Measurements from ENCODE around the gene HERPUD2. TPM values are rescaled to one million over a fixed set of nuclear protein-coding genes. Genes with fewer than 3 reads are reported as not detected.

HERPUD2 gene
- total RNA-seq, 1 donor from 2014 or later, result 28.3 TPM

- TF ChIP-seq CTCF (IDR thresholded peaks at IDR 0.05), result no peak
- Mint-ChIP-seq H3K4me1 (ENCODE audit: low read depth) (peaks cover 31% of the 10 kb centered on the region), H3K36me3 (ENCODE audit: low read depth) (no peaks in the 10 kb centered on the region), H3K27ac (ENCODE audit: unreplicated experiment) (no peak overlapping the region), H3K9me3 (ENCODE audit: low read depth) (no peaks in the 10 kb centered on the region), H3K27me3 (ENCODE audit: low read depth) (no peaks in the 10 kb centered on the region), H3K4me3 (ENCODE audit: unreplicated experiment) (no peak overlapping the region)
- DNase-seq (ENCODE audit: low spot score), result no peak
Measured at GRCh38 chr7:35714862-35715261, 19.9 kb upstream of the HERPUD2 start.

GRCh38 chr7:35714407-35714806, 19.5 kb upstream of the HERPUD2 start:
- no peaks in the 10 kb centered on the region for H3K36me3 Mint-ChIP-seq (ENCODE audit: low read depth)
- no peaks in the 10 kb centered on the region for H3K27me3 Mint-ChIP-seq (ENCODE audit: low read depth)
- no peak for DNase-seq (ENCODE audit: low spot score)
- no peaks in the 10 kb centered on the region for H3K9me3 Mint-ChIP-seq (ENCODE audit: low read depth)
- no peak for TF ChIP-seq CTCF (IDR thresholded peaks at IDR 0.05)
- H3K27ac Mint-ChIP-seq (ENCODE audit: unreplicated experiment), result no peak overlapping the region
- peaks cover 35% of the 10 kb centered on the region for H3K4me1 Mint-ChIP-seq (ENCODE audit: low read depth)
- H3K4me3 Mint-ChIP-seq (ENCODE audit: unreplicated experiment), result no peak overlapping the region

GRCh38 chr7:35712563-35713226, 17.8 kb upstream of the HERPUD2 start:
- DNase-seq (ENCODE audit: low spot score), result no peak

GRCh38 chr7:35707422-35707821, 12.5 kb upstream of the HERPUD2 start:
- Mint-ChIP-seq H3K9me3 (ENCODE audit: low read depth) (no peaks in the 10 kb centered on the region), H3K4me1 (ENCODE audit: low read depth) (peaks cover 25% of the 10 kb centered on the region), H3K4me3 (ENCODE audit: unreplicated experiment) (no peak overlapping the region), H3K36me3 (ENCODE audit: low read depth) (no peaks in the 10 kb centered on the region), H3K27ac (ENCODE audit: unreplicated experiment) (no peak overlapping the region), H3K27me3 (ENCODE audit: low read depth) (no peaks in the 10 kb centered on the region)
- no peak for DNase-seq (ENCODE audit: low spot score)
- TF ChIP-seq CTCF (IDR thresholded peaks at IDR 0.05), result no peak

More at GRCh38 chr7:35712563-35713226, 17.8 kb upstream of the HERPUD2 start:
- no peak overlapping the region for H3K27ac Mint-ChIP-seq (ENCODE audit: unreplicated experiment)
- H3K4me1 Mint-ChIP-seq (ENCODE audit: low read depth), result peaks cover 32% of the 10 kb centered on the region
- no peak for TF ChIP-seq CTCF (IDR thresholded peaks at IDR 0.05)
- H3K9me3 Mint-ChIP-seq (ENCODE audit: low read depth), result no peaks in the 10 kb centered on the region
- no peak overlapping the region for H3K4me3 Mint-ChIP-seq (ENCODE audit: unreplicated experiment)
- H3K27me3 Mint-ChIP-seq (ENCODE audit: low read depth), result no peaks in the 10 kb centered on the region
- no peaks in the 10 kb centered on the region for H3K36me3 Mint-ChIP-seq (ENCODE audit: low read depth)

- Mint-ChIP-seq H3K9me3 (ENCODE audit: low read depth) (no peaks in the 10 kb centered on the region), H3K27ac (ENCODE audit: unreplicated experiment) (peak overlapping the region; percentile 79), H3K4me3 (ENCODE audit: unreplicated experiment) (no peak overlapping the region), H3K27me3 (ENCODE audit: low read depth) (no peaks in the 10 kb centered on the region), H3K36me3 (ENCODE audit: low read depth) (no peaks in the 10 kb centered on the region), H3K4me1 (ENCODE audit: low read depth) (peaks cover 25% of the 10 kb centered on the region)
- DNase-seq (ENCODE audit: low spot score), result no peak
- no peak for TF ChIP-seq CTCF (IDR thresholded peaks at IDR 0.05)
Measured at GRCh38 chr7:35705932-35706461, 11.1 kb upstream of the HERPUD2 start.

Data from chondrocyte (in vitro differentiated cells).